CD4-positive, alpha-beta T cell (primary cell): ENCODE data around the gene BHLHA9. TPM values are rescaled to one million over a fixed set of nuclear protein-coding genes. Genes with fewer than 3 reads are reported as not detected.

Source experiments
- ATAC-seq: fragments of 200-7000 bp; cut with Tn5 transposase; one replicate; pipeline ENCODE4 v1.10.0; 2022; ENCODE audit warnings: mild to moderate bottlenecking; ENCODE audit not compliant: poor library complexity
- CTCF ChIA-PET: fragments of 350-600 bp; sonication (Branson Sonifier 250); formaldehyde crosslinking; loops from one replicate; lab custom pipeline; 2021; ENCODE audit warnings: antibody characterized with exemption, inconsistent platforms; lab: Charles Lee
- POLR2A ChIA-PET: fragments of 350-600 bp; sonication (Branson Sonifier 250); formaldehyde crosslinking; loops from one replicate; lab custom pipeline; 2021; ENCODE audit warnings: antibody characterized with exemption, inconsistent platforms; lab: Charles Lee
- DNase-seq, 14 experiments: peaks; one replicate each; pipeline ENCODE4 v3.0.0-alpha.2; 2013 to 2020; ENCODE audit warnings: mixed read lengths in 2 of 14
- H3K27ac ChIP-seq, 2 donors: one replicate each; pipeline versions ENCODE4 v1.5.1 to v1.7.0; 2013; ENCODE audit warnings: low read length in 2 of 2, low read depth in 1 of 2, mild to moderate bottlenecking in 1 of 2
- H3K27me3 ChIP-seq, 2 experiments: 1 replicate in 1 of 2; 2 replicates in 1 of 2; pipeline versions ENCODE4 v1.6.1 to v1.7.0; 2013; ENCODE audit warnings: low read length in 2 of 2, control low read depth in 1 of 2, mild to moderate bottlenecking in 1 of 2, moderate library complexity in 1 of 2; ENCODE audit not compliant: insufficient read depth in 2 of 2, control insufficient read depth in 1 of 2
- H3K36me3 ChIP-seq: one replicate; pipeline ENCODE4 v1.6.1; 2013; ENCODE audit warnings: low read length, control low read depth; ENCODE audit not compliant: insufficient read depth
- H3K4me1 ChIP-seq: one replicate; pipeline ENCODE4 v1.6.1; 2013; ENCODE audit warnings: low read length, control low read depth; ENCODE audit not compliant: insufficient read depth
- H3K4me3 ChIP-seq: one replicate; pipeline ENCODE4 v1.5.1; 2013; ENCODE audit warnings: mild to moderate bottlenecking, low read length, moderate library complexity
- H3K9me3 ChIP-seq, 2 experiments: 1 replicate in 1 of 2; 2 replicates in 1 of 2; pipeline versions ENCODE4 v1.6.1 to v1.7.0; 2013; ENCODE audit warnings: low read length in 2 of 2, mild to moderate bottlenecking in 2 of 2, control low read depth in 1 of 2, moderate library complexity in 1 of 2; ENCODE audit not compliant: control insufficient read depth in 1 of 2, insufficient read depth in 1 of 2
- H3K27ac Mint-ChIP-seq: one replicate; pipeline ENCODE4 v1.8.0; 2020; ENCODE audit warnings: mixed read lengths
- H3K27me3 Mint-ChIP-seq: one replicate; pipeline ENCODE4 v1.8.0; 2021; ENCODE audit warnings: mixed read lengths
- H3K36me3 Mint-ChIP-seq: one replicate; pipeline ENCODE4 v1.8.0; 2021; ENCODE audit warnings: low read depth, mixed read lengths
- H3K4me1 Mint-ChIP-seq: one replicate; pipeline ENCODE4 v1.8.0; 2021; ENCODE audit warnings: low read depth, mixed read lengths
- H3K4me3 Mint-ChIP-seq: one replicate; pipeline ENCODE4 v1.8.0; 2020; ENCODE audit warnings: mild to moderate bottlenecking, mixed read lengths
- H3K9me3 Mint-ChIP-seq: one replicate; pipeline ENCODE4 v1.8.0; 2020; ENCODE audit warnings: mixed read lengths
- CTCF ChIP-seq: fragments of 200-600 bp; IDR thresholded peaks from one replicate; pipeline ENCODE4 v1.8.0; 2022; ENCODE audit warnings: antibody characterized with exemption, mild to moderate bottlenecking
- intact Hi-C, 2 experiments: fragments of 100-400 bp; cut with DNase I in 1 of 2; cut with micrococcal nuclease in 1 of 2; formaldehyde crosslinking; loops; one replicate each; pipeline versions ENCODE4 v1.15.1 to v1.9.0; 2023 to 2025; cut with DNase I, micrococcal nuclease
- total RNA-seq, 174 experiments: library from RNA in 2 of 174; stranded (reverse) in 2 of 174; gene quantifications; one replicate each; pipeline ENCODE4 v1.2.3 and lab custom pipeline; 2021 to 2026

BHLHA9 gene
- total RNA-seq, 2 experiments from 2014 or later: not detected

- no peak for TF ChIP-seq CTCF
- peaks cover 54% of the 10 kb centered on the region for H3K27me3 Mint-ChIP-seq
- POLR2A ChIA-PET: interaction anchor here (0.7 kb wide), 1 partner anchor 332 kb away, joined by 3 read pairs; no protein-coding TSS in a partner anchor
- H3K4me3 Mint-ChIP-seq: peak overlapping the region; percentile 85
- H3K4me1 Mint-ChIP-seq: peaks cover 20% of the 10 kb centered on the region
- peaks cover 15% of the 10 kb centered on the region for H3K4me1 ChIP-seq
- CTCF ChIA-PET: no interaction called here
- no peak overlapping the region for H3K4me3 ChIP-seq
- no peak overlapping the region for H3K27ac Mint-ChIP-seq
- no peaks in the 10 kb centered on the region for H3K36me3 ChIP-seq
- ATAC-seq (no peak), DNase-seq (no peak)
- H3K9me3 Mint-ChIP-seq: no peaks in the 10 kb centered on the region
- H3K36me3 Mint-ChIP-seq: no peaks in the 10 kb centered on the region
- intact Hi-C loops: no loop called here
- H3K27ac ChIP-seq: no peak overlapping the region
- peaks cover 23 to 25% of the 10 kb centered on the region in 2 experiments for H3K27me3 ChIP-seq
- no peaks in the 10 kb centered on the region for H3K9me3 ChIP-seq
These were observed 42.9 kb upstream of the BHLHA9 start for GRCh38 chr17:1227365-1227764.

GRCh38 chr17:1227917-1228780, 42.1 kb upstream of the BHLHA9 start:
- H3K36me3 ChIP-seq: no peaks in the 10 kb centered on the region
- Mint-ChIP-seq H3K27me3 (peaks cover 60% of the 10 kb centered on the region), H3K36me3 (no peaks in the 10 kb centered on the region), H3K4me1 (peaks cover 20% of the 10 kb centered on the region), H3K9me3 (no peaks in the 10 kb centered on the region), H3K27ac (no peak overlapping the region), H3K4me3 (peak overlapping the region; percentile 85)
- CTCF ChIA-PET: interaction anchor here (0.6 kb wide), 1 partner anchor 23 kb away, joined by 3 read pairs; no protein-coding TSS in a partner anchor
- peaks cover 15% of the 10 kb centered on the region for H3K4me1 ChIP-seq
- no peak overlapping the region for H3K27ac ChIP-seq
- peak in 4 of 14 experiments; percentile 10 to 79 (median 40) for DNase-seq
- H3K4me3 ChIP-seq: peak overlapping the region; percentile 7
- TF ChIP-seq CTCF: no peak
- POLR2A ChIA-PET: interaction anchor here (0.7 to 1.2 kb wide), 3 partner anchors 22 to 332 kb away, joined by 3 read pairs; no protein-coding TSS in a partner anchor
- H3K9me3 ChIP-seq: no peaks in the 10 kb centered on the region
- peaks cover 28 to 32% of the 10 kb centered on the region in 2 experiments for H3K27me3 ChIP-seq
- no peak for ATAC-seq
- intact Hi-C loops: no loop called here

- Histone ChIP-seq H3K4me3 (no peak overlapping the region), H3K36me3 (no peaks in the 10 kb centered on the region), H3K9me3 (no peaks in the 10 kb centered on the region), H3K27ac (no peak overlapping the region), H3K27me3 (peaks cover 28 to 32% of the 10 kb centered on the region in 2 experiments), H3K4me1 (peaks cover 15% of the 10 kb centered on the region)
- ChIA-PET POLR2A (interaction anchor here (1.1 to 1.2 kb wide), 2 partner anchors 22 to 25 kb away, joined by 3 read pairs; no protein-coding TSS in a partner anchor), CTCF (interaction anchor here (0.6 kb wide), 1 partner anchor 22 kb away, joined by 3 read pairs; no protein-coding TSS in a partner anchor)
- intact Hi-C loops: no loop called here
- no peak for ATAC-seq
- peaks cover 55% of the 10 kb centered on the region for H3K27me3 Mint-ChIP-seq
- H3K4me3 Mint-ChIP-seq: no peak overlapping the region
- peaks cover 20% of the 10 kb centered on the region for H3K4me1 Mint-ChIP-seq
- no peaks in the 10 kb centered on the region for H3K36me3 Mint-ChIP-seq
- DNase-seq: peak in 2 of 14 experiments; percentile 37 to 39
- H3K9me3 Mint-ChIP-seq: no peaks in the 10 kb centered on the region
- TF ChIP-seq CTCF: no peak
- H3K27ac Mint-ChIP-seq: no peak overlapping the region
These were observed 41.4 kb upstream of the BHLHA9 start for GRCh38 chr17:1228781-1229348.
